GM12878 (cell line): Measurements from ENCODE around the gene IFITM5. TPM values are rescaled to one million over a fixed set of nuclear protein-coding genes. Genes with fewer than 3 reads are reported as not detected.

Experiments used
- CHD2 ChIP-seq: IDR thresholded peaks from 2 replicates; pipeline ENCODE4 v1.6.1; 2011; ENCODE audit warnings: low read depth, low read length, improper control_type of control experiment, borderline replicate concordance
- FOXM1 ChIP-seq: IDR thresholded peaks from 2 replicates; pipeline ENCODE4 v1.6.1; 2012; ENCODE audit warnings: low read depth, mild to moderate bottlenecking, inconsistent platforms, low read length, moderate library complexity
- GABPA ChIP-seq: IDR thresholded peaks from 2 replicates; pipeline ENCODE4 v1.6.1; 2014; ENCODE audit warnings: antibody characterized with exemption, low read depth, mild to moderate bottlenecking, inconsistent platforms
- KAT2A ChIP-seq: conservative IDR thresholded peaks from 2 replicates; pipeline ENCODE4 v1.6.1; 2011; ENCODE audit warnings: low read depth, low read length; ENCODE audit not compliant: control insufficient read depth
- NBN ChIP-seq: fragments of 450-650 bp; IDR thresholded peaks from 2 replicates; pipeline ENCODE4 v1.6.1; 2016
- NFYB ChIP-seq: IDR thresholded peaks from 2 replicates; pipeline ENCODE4 v1.6.1; 2011; ENCODE audit warnings: low read depth, mild to moderate bottlenecking, low read length, improper control_type of control experiment, moderate library complexity; ENCODE audit not compliant: insufficient read depth
- PAX8 ChIP-seq: fragments of 450-650 bp; IDR thresholded peaks from 2 replicates; pipeline ENCODE4 v1.6.1; 2017; ENCODE audit warnings: mild to moderate bottlenecking, moderate library complexity
- STAT3 ChIP-seq: IDR thresholded peaks from 2 replicates; pipeline ENCODE4 v1.6.1; 2011; ENCODE audit warnings: low read depth, low read length, improper control_type of control experiment
- SUZ12 ChIP-seq: fragments of 200-600 bp; sonication (generic); IDR thresholded peaks from one replicate; pipeline ENCODE4 v1.6.1; 2018; ENCODE audit warnings: antibody characterized with exemption, mild to moderate bottlenecking; ENCODE audit not compliant: unreplicated experiment
- TARDBP ChIP-seq: IDR thresholded peaks from 2 replicates; pipeline ENCODE4 v1.6.1; 2016; ENCODE audit warnings: borderline replicate concordance
- TBL1XR1 ChIP-seq: IDR thresholded peaks from 2 replicates; pipeline ENCODE4 v1.6.1; 2012; ENCODE audit warnings: low read depth, low read length, improper control_type of control experiment
- ZNF217 ChIP-seq: fragments of 450-650 bp; IDR thresholded peaks from 2 replicates; pipeline ENCODE4 v1.6.1; 2017; ENCODE audit warnings: antibody characterized with exemption, mild to moderate bottlenecking
- ZNF592 ChIP-seq: fragments of 450-650 bp; IDR thresholded peaks from 2 replicates; pipeline ENCODE4 v1.6.1; 2017; ENCODE audit warnings: mild to moderate bottlenecking, moderate library complexity
- polyA plus RNA-seq, 11 experiments: library from polyadenylated mRNA; depleted of rRNA in 4 of 11; unstranded in 6 of 11; stranded (reverse) in 5 of 11; fragments of >200 nt; fragmentation: Nextera tagmentation in 4 of 11; fragmentation: Illumina TruSeq in 1 of 11; extraction: Ambion mirVana in 4 of 11; extraction: Trizol in 1 of 11; gene quantifications; 1 replicate in 1 of 11; 2 replicates in 10 of 11; pipeline versions ENCODE4 v1.2.1 to v1.2.3, GENCODE V29; 2011 to 2016; ENCODE audit warnings: inconsistent platforms in 2 of 11, missing spikeins in 2 of 11, low read depth in 1 of 11
- total RNA-seq, 4 experiments: library from RNA; depleted of rRNA in 3 of 4; stranded (reverse); fragments of >200 nt in 3 of 4; fragmentation: Illumina TruSeq in 1 of 4; extraction: Trizol in 1 of 4; gene quantifications; 2 replicates each; pipeline versions ENCODE4 v1.2.1 to v1.2.3, GENCODE V29; 2013 to 2021
- TF ChIP-seq, protein P1 (sequence below): IDR thresholded peaks from 2 replicates; pipeline ENCODE4 v1.6.1; 2012; ENCODE audit warnings: mild to moderate bottlenecking, low read depth, low read length
- TF ChIP-seq, protein P2 (sequence below): fragments of 450-650 bp; IDR thresholded peaks from 2 replicates; pipeline ENCODE4 v1.6.1; 2016; ENCODE audit warnings: mild to moderate bottlenecking
- TF ChIP-seq, protein P3 (sequence below): IDR thresholded peaks from 2 replicates; pipeline ENCODE4 v1.6.1; 2011; ENCODE audit warnings: mild to moderate bottlenecking, low read depth, low read length, moderate library complexity; ENCODE audit not compliant: insufficient replicate concordance
- TF ChIP-seq, protein P4 (sequence below): fragments of 450-650 bp; conservative IDR thresholded peaks from 2 replicates; pipeline ENCODE4 v1.6.1; 2017; ENCODE audit warnings: mild to moderate bottlenecking, moderate library complexity

Gene IFITM5
- total and polyA plus RNA-seq, 10 of the 15 experiments (the other 5 are each of a cell fraction or from before 2014, with no cell fraction given): not detected

- no peak for TF ChIP-seq ZNF217
- TF ChIP-seq CHD2: peak; percentile 68
- no peak for TF ChIP-seq ZNF592
- peak; percentile 75 for TF ChIP-seq FOXM1
- TF ChIP-seq PAX8: no peak
- no peak for TF ChIP-seq KAT2A
- peak; percentile 99 for TF ChIP-seq NBN
- TF ChIP-seq, protein P1, sequence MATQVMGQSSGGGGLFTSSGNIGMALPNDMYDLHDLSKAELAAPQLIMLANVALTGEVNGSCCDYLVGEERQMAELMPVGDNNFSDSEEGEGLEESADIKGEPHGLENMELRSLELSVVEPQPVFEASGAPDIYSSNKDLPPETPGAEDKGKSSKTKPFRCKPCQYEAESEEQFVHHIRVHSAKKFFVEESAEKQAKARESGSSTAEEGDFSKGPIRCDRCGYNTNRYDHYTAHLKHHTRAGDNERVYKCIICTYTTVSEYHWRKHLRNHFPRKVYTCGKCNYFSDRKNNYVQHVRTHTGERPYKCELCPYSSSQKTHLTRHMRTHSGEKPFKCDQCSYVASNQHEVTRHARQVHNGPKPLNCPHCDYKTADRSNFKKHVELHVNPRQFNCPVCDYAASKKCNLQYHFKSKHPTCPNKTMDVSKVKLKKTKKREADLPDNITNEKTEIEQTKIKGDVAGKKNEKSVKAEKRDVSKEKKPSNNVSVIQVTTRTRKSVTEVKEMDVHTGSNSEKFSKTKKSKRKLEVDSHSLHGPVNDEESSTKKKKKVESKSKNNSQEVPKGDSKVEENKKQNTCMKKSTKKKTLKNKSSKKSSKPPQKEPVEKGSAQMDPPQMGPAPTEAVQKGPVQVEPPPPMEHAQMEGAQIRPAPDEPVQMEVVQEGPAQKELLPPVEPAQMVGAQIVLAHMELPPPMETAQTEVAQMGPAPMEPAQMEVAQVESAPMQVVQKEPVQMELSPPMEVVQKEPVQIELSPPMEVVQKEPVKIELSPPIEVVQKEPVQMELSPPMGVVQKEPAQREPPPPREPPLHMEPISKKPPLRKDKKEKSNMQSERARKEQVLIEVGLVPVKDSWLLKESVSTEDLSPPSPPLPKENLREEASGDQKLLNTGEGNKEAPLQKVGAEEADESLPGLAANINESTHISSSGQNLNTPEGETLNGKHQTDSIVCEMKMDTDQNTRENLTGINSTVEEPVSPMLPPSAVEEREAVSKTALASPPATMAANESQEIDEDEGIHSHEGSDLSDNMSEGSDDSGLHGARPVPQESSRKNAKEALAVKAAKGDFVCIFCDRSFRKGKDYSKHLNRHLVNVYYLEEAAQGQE: no peak
- TF ChIP-seq GABPA: peak; percentile 52; the same call in 1 of the 2 replicates
- TF ChIP-seq, protein P2, sequence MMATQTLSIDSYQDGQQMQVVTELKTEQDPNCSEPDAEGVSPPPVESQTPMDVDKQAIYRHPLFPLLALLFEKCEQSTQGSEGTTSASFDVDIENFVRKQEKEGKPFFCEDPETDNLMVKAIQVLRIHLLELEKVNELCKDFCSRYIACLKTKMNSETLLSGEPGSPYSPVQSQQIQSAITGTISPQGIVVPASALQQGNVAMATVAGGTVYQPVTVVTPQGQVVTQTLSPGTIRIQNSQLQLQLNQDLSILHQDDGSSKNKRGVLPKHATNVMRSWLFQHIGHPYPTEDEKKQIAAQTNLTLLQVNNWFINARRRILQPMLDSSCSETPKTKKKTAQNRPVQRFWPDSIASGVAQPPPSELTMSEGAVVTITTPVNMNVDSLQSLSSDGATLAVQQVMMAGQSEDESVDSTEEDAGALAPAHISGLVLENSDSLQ: no peak
- TF ChIP-seq TBL1XR1: peak; percentile 65; the same call in 1 of the 2 replicates
- TF ChIP-seq, protein P3, sequence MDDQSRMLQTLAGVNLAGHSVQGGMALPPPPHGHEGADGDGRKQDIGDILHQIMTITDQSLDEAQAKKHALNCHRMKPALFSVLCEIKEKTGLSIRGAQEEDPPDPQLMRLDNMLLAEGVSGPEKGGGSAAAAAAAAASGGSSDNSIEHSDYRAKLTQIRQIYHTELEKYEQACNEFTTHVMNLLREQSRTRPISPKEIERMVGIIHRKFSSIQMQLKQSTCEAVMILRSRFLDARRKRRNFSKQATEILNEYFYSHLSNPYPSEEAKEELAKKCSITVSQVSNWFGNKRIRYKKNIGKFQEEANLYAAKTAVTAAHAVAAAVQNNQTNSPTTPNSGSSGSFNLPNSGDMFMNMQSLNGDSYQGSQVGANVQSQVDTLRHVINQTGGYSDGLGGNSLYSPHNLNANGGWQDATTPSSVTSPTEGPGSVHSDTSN: no peak
- no peak for TF ChIP-seq SUZ12
- no peak for TF ChIP-seq STAT3
- TF ChIP-seq, protein P4, sequence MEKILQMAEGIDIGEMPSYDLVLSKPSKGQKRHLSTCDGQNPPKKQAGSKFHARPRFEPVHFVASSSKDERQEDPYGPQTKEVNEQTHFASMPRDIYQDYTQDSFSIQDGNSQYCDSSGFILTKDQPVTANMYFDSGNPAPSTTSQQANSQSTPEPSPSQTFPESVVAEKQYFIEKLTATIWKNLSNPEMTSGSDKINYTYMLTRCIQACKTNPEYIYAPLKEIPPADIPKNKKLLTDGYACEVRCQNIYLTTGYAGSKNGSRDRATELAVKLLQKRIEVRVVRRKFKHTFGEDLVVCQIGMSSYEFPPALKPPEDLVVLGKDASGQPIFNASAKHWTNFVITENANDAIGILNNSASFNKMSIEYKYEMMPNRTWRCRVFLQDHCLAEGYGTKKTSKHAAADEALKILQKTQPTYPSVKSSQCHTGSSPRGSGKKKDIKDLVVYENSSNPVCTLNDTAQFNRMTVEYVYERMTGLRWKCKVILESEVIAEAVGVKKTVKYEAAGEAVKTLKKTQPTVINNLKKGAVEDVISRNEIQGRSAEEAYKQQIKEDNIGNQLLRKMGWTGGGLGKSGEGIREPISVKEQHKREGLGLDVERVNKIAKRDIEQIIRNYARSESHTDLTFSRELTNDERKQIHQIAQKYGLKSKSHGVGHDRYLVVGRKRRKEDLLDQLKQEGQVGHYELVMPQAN: no peak
- TF ChIP-seq NFYB: 0 out of 2 replicates have a peak, but pooled peaks have one; percentile 37
- no peak; the same call in 1 of the 2 replicates for TF ChIP-seq TARDBP
These were observed 27.7 kb upstream of the IFITM5 start (continued) for GRCh38 chr11:326842-327580.
